Glutamatergic neuron (in vitro differentiated cells): ENCODE data around the gene MLLT3. TPM values are rescaled to one million over a fixed set of nuclear protein-coding genes. Genes with fewer than 3 reads are reported as not detected.

Source experiments
- DNase-seq: peaks from one replicate; pipeline ENCODE4 v3.0.0; 2022
- H3K27ac Mint-ChIP-seq: one replicate; pipeline ENCODE4 v1.8.0; 2020; ENCODE audit warnings: mild to moderate bottlenecking, mixed read lengths, inconsistent platforms; ENCODE audit not compliant: unreplicated experiment
- H3K27me3 Mint-ChIP-seq: one replicate; pipeline ENCODE4 v1.8.0; 2020; ENCODE audit warnings: mild to moderate bottlenecking, moderate library complexity, mixed read lengths, inconsistent platforms; ENCODE audit not compliant: unreplicated experiment
- H3K36me3 Mint-ChIP-seq: one replicate; pipeline ENCODE4 v1.8.0; 2020; ENCODE audit warnings: mild to moderate bottlenecking, mixed read lengths, inconsistent platforms; ENCODE audit not compliant: unreplicated experiment
- H3K4me1 Mint-ChIP-seq: one replicate; pipeline ENCODE4 v1.8.0; 2020; ENCODE audit warnings: mild to moderate bottlenecking, low read depth, mixed read lengths, inconsistent platforms; ENCODE audit not compliant: unreplicated experiment
- H3K4me3 Mint-ChIP-seq: one replicate; pipeline ENCODE4 v1.8.0; 2020; ENCODE audit warnings: mild to moderate bottlenecking, mixed read lengths, inconsistent platforms; ENCODE audit not compliant: unreplicated experiment
- H3K9me3 Mint-ChIP-seq: one replicate; pipeline ENCODE4 v1.8.0; 2020; ENCODE audit warnings: mild to moderate bottlenecking, moderate library complexity, mixed read lengths, inconsistent platforms; ENCODE audit not compliant: unreplicated experiment
- CTCF ChIP-seq: fragments of 200-600 bp; sonication (generic); IDR thresholded peaks from one replicate; pipeline ENCODE4 v1.5.0; 2021; ENCODE audit not compliant: partially characterized antibody, unreplicated experiment
- total RNA-seq: library from RNA; stranded (reverse); fragmentation: NEBNext Ultra II Directional; extraction: Animal tissue kit (Norgen Biotek cat#: 25700); gene quantifications from one replicate; pipeline ENCODE4 v1.2.1, GENCODE V29; 2021; ENCODE audit not compliant: unreplicated experiment

The MLLT3 gene
- total RNA-seq, 1 donor from 2014 or later, result 11.7 TPM

- H3K9me3 Mint-ChIP-seq, result no peaks in the 10 kb centered on the region
- H3K36me3 Mint-ChIP-seq, result peaks cover 5% of the 10 kb centered on the region
- H3K4me3 Mint-ChIP-seq, result no peak overlapping the region
- H3K4me1 Mint-ChIP-seq, result no peaks in the 10 kb centered on the region
- H3K27me3 Mint-ChIP-seq, result no peaks in the 10 kb centered on the region
- DNase-seq, result no peak
- no peak overlapping the region for H3K27ac Mint-ChIP-seq
- no peak for TF ChIP-seq CTCF
These were observed 41.6 kb downstream of the MLLT3 start for GRCh38 chr9:20580673-20581072.

- DNase-seq, result no peak
- Mint-ChIP-seq H3K4me1 (no peaks in the 10 kb centered on the region), H3K36me3 (peaks cover 15% of the 10 kb centered on the region), H3K4me3 (no peak overlapping the region), H3K27ac (no peak overlapping the region), H3K9me3 (no peaks in the 10 kb centered on the region), H3K27me3 (no peaks in the 10 kb centered on the region)
- TF ChIP-seq CTCF, result no peak
These were observed 42.6 kb downstream of the MLLT3 start for GRCh38 chr9:20579524-20580314.

- no peak overlapping the region for H3K27ac Mint-ChIP-seq
- H3K36me3 Mint-ChIP-seq, result peaks cover 16% of the 10 kb centered on the region
- no peak for DNase-seq
- no peaks in the 10 kb centered on the region for H3K9me3 Mint-ChIP-seq
- no peaks in the 10 kb centered on the region for H3K27me3 Mint-ChIP-seq
- H3K4me1 Mint-ChIP-seq, result no peaks in the 10 kb centered on the region
- no peak overlapping the region for H3K4me3 Mint-ChIP-seq
- TF ChIP-seq CTCF, result no peak
These were observed 49.3 kb downstream of the MLLT3 start for GRCh38 chr9:20573023-20573422.

GRCh38 chr9:20570756-20571155 lies 51.5 kb downstream of the MLLT3 start:
- H3K27ac Mint-ChIP-seq, result no peak overlapping the region
- no peaks in the 10 kb centered on the region for H3K27me3 Mint-ChIP-seq
- H3K9me3 Mint-ChIP-seq, result no peaks in the 10 kb centered on the region
- H3K4me1 Mint-ChIP-seq, result no peaks in the 10 kb centered on the region
- no peak for TF ChIP-seq CTCF
- H3K4me3 Mint-ChIP-seq, result no peak overlapping the region
- DNase-seq, result no peak
- peaks cover 11% of the 10 kb centered on the region for H3K36me3 Mint-ChIP-seq

- no peaks in the 10 kb centered on the region for H3K4me1 Mint-ChIP-seq
These were observed 52.2 kb downstream of the MLLT3 start for GRCh38 chr9:20570087-20570486.

More at GRCh38 chr9:20570087-20570486, 52.2 kb downstream of the MLLT3 start:
- TF ChIP-seq CTCF, result no peak
- peaks cover 5% of the 10 kb centered on the region for H3K36me3 Mint-ChIP-seq
- H3K27ac Mint-ChIP-seq, result no peak overlapping the region
- no peak for DNase-seq
- H3K27me3 Mint-ChIP-seq, result no peaks in the 10 kb centered on the region
- no peaks in the 10 kb centered on the region for H3K9me3 Mint-ChIP-seq
- H3K4me3 Mint-ChIP-seq, result no peak overlapping the region
